HG03060 (cell line): ENCODE measurements around the gene MLLT1.

Experiments used
- ATAC-seq: cut with Tn5 transposase; IDR thresholded peaks from one replicate; pipeline ENCODE4 v1.9.1; 2021; ENCODE audit warnings: low read depth, moderate number of reproducible peaks; ENCODE audit not compliant: unreplicated experiment

Gene MLLT1

DNA sequence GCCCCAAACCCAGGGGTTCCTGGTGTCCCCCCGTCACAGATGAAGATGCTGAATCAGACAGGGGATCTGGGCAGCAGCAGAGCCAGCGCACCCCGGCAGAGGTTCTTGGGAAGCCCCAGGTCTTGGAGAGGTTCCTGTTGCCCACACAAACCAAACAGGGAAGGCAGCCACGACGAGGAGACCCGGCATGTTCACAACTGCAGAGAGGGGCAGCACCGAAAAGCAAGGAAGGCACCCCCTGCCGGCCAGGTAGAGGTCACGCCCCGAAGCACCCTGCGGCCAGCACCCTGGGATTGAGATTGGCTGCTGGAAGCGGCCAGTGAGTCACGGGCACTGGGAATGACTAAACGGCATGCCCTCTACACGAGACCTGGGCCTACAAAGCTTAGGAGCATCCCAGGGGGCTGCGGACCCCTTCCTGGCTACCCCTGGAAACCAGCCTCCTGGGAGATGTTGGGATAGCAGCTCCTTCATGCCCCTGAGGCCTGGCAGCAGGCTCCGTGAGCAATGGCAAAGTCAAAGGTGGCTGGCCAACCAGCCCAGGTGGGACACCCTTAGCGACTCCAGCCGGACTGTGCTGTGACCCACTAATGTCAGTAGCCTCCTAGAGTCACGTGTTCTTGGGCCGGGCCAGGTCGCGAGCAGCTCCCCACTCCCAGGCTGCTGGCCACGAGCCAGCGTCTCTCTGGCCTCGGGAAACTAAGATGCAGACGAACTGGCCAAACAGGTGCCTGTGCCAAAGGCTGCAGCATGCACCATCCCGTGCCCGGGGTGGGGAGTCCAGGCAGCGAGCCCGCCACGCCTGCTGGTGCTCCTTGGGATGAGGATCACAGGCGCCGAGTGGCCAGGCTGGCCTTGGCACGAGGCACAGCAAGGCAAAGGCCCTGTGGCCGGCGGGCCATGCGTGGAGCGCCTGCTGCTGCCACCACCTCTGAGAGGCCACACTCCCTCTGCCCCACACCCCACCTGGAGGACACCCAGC lies 43.2 kb downstream of the MLLT1 start:
- ATAC-seq, result no peak

DNA sequence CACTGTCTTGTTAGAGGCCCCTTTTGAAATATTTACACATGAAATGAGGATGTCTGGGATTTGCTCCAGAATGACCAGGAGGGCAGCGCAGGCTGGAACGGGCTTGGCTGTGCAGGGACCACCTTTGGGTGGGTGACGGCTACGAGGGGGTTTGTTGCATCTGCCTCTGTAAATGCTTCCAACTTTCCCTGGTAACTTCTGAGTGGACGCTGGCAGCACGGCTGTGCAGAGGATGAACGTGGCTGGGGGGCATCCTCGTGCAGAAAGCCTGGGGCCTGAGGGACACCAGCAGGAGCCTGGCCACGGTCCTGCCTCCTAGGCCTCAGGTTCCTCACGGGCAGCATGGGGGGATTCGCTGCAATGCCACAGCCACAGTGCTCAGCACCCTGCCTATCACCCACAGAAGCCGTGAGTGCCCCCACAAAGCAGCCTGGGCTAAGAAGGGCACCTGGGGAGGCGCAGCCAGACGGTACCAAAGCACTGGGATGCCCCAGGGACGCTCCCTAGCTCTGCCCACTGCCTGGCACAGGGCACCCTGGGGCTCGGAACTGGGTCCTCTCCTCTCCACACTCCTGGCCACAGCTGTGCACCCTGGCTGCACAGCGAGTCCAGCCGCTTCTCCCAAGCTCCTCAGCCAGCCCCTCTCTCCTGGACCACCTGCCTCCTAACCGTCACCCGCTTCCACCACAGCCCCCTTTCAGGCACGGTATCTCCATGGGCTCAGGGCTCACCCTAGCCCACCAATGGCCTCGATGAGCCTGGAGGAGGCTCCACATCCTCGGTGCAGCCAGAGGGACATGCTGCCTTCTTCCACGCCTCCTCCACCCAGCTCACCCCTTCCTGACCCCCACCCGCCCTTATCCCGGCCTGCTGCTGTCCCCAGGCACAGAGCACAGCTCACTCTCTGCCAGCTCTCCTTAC lies 44.5 kb downstream of the MLLT1 start:
- ATAC-seq, result no peak

DNA sequence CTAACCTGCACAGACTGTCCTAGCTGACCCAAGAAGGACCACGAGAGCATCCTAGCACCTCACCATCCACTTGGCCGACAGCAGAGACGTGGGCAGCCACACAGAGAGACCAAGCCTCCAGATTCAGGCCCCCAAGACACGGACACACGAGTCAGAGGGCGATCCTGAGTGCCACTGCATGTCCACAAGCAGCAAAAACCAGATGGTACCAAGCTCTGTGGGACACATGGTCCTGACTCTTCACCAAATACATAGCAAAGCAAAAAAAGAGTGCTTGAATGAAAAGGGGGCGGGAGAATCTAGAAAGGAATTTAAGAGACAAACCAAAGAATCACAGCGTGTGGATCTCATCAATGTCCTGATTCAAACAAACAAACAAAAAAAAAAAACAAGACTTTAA lies 45.2 kb downstream of the MLLT1 start:
- no peak for ATAC-seq

DNA sequence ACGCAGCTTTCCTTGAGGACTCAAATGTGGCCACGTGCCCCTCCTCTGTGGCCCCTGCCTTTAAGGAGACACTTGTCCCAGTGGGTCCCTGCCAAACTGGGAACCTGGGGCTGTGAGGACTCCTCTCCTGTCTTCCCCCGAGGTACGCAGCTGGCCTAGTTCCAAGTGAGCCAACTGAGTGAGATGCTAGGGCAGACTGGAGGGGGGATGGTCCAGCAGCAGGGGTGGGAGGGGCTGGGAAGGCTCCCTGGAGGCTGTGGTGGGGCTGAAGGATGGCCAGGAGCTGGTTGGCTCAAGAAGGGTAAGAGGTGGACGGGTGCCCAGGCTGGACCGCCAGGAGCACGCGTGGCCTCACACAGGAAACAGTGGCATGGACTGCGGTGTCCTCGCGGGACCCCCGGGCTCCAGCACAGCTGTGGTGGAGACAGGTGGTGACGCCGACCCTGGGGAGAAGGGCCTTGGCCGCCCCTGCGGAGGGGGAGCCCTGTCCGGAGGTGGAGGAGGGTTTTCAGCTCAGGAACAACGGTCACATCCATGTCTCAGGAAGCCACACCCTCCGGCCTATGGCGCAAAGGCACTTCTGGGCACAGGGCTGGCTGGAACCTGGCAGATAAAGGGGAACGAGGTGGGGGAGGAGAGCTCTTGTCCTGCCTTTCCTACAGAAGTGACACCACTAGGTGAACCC lies 45.8 kb downstream of the MLLT1 start:
- ATAC-seq, result no peak

DNA sequence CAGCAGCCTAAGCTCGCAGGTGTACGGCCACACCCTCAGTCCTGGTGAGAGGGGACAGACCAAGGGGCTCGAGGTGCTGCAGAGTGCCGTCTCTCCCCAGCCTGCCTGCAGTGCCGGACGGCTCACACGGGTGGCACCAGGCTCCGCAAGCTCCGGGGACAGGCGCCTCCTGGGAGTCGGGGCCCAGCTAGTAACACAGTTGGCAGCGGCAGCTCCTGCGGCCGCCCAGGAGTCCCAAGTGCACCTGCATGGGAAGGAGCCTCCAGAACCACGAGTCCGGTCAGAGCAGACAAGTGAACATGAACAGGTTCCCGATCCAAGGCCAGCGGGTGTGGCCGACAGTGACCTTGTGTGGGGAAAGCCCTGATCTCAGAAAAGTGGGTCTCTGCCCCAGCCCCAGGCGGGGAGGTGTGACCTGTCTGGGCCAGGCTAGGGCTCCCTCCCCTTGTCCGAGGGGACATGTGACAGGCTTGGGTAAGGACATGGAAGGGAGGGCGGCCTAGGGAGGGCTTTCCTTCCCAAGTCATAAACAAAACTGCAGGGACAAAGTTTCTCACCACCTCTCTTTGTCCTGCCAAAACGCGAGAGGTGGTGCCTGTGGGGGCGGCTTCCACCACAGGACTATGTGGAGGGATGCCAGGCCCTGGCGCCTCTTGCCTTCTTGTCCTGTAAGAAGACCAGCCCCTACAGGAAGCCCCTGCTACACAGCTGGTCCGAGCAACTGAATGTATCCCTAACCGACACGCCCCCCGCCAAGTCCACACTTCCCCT lies 46.5 kb downstream of the MLLT1 start:
- ATAC-seq, result no peak

DNA sequence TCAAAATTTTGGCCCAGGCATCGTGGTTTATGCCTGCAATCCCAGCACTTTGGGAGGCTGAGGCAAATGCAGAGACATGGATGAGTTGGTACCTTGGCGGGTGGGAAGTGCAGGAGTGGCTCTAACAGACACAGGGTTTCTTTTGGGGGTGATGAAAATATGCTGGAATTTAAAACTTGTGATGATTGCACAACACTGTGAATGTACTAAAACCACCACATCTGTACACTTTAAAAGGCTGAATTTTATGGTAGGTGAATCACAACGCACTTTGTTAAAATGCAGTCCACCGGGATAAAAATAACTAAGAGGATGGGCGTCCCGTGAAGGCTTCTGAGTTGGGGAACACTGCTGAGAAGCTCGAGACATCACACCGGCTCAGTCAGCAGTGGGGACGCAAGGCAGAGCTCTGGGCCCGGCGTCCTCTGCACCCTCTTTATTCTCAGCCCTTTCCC lies 47.1 kb downstream of the MLLT1 start:
- ATAC-seq, result no peak

DNA sequence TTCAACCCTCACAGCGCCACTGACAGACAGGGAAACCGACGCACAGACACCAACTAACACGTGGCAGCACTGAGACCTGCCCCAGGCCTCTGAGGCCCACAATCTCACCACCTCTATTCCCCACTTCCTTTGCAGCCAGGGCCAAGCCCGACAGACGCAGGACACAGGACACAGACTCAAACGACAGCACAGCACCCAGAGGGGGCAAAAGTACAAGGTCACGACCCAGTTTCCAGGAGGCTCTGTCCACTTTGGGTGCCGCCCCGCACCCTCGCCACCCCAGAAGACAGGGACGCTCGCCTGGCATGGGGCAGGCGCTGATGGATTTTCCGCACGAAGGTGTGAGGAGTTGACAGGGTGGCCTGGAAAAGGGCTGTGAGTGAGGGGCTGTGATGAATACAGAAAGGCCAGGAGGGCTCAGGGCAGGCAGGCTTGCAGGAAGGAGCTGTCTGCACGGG lies 48.8 kb downstream of the MLLT1 start:
- ATAC-seq, result no peak

DNA sequence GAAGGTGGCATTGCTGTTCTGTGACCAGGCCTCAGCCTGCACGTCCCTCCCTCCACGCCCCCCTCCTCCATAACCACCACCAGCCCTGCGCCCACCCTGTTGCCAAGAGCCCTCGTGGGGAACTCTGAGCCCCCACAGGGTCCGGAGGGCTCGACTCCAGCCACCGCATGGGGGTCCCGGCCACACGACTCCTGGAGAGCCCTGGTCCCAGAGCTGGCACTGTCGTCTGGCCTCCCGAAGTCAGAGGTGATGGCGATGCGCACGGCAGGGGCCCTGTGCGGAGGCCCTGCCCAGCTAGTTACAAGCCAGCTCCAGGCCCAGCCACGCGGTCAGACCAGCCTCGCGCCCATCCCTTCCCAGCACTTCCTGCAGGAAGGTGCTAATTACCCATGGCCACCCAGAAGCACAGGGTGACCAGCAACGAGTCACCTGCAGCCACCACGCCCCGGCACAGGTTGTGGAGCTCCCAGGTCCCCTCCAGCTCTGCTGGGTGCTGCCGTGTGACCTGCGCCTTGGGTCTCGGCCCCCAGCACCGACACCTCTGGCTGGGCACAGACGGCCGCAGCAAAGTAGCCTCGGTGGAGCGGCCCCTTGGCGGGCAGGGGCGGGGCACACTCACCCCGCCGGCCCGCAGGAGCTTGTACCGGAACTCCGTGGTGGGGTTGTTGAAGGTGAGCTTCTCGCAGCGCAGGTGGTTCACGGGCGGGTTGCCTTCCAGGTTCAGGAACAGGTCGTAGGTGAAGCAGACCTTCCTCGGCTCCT lies 49.6 kb downstream of the MLLT1 start:
- no peak for ATAC-seq

DNA sequence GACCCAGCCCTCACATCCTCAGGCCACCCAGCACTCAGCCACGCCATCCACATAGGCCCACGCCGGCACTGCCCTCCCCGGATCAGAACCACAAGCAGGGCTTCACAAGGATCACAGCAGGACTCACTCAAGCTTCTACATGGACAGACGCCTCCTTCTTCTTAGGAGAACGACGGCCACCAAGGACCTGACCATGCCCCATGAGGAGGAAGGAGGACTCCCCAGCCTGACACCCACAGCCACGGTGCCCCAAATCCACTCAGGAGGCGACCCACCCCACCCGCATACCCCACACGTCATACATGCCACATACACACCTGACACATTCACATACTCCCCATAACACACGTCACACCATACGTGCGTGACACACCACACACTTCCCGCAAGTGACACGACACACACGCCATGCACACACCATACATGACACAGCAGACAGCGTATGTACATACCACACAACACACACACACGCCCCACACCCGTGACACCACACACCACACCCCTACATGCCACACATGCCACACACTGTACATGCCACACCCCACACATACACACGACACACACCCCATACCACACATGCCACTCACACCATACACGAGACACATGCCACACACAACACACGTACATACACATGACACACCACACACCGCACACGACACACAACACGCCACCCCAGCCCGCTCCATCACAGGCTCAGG lies 50.4 kb downstream of the MLLT1 start:
- no peak for ATAC-seq

DNA sequence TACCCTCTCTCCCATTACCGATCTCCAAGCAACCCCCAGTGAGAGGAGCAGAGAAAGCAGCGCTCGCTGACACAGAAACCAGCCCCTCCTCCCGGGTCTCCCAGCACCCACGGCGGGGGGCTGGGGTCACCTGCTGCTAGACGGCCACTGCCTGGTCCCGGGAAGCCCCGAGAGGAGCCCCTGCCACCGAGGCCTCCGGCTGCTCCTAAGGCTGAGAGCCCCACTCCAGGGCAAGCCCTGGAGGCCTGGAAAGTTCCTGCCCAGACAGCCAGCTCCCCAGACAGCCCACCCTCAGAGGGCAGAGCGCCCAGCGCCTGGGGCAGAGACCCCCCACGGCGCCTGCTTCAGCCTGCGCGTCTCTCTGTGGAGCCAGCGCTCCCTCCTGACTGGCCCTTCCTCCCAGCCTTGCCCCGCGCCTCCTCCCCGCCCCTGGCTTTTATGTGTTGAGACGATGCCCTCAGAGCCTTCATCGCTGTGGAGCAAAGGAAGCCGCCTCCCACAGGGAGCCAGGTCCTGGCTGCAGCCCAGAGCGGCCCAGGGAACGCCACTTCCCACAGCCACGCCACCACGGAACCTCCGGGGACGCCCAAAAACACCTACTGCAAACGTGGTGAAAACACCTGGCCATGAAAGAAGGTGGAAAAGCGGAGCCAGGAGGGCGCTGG lies 51.1 kb downstream of the MLLT1 start:
- ATAC-seq, result no peak

DNA sequence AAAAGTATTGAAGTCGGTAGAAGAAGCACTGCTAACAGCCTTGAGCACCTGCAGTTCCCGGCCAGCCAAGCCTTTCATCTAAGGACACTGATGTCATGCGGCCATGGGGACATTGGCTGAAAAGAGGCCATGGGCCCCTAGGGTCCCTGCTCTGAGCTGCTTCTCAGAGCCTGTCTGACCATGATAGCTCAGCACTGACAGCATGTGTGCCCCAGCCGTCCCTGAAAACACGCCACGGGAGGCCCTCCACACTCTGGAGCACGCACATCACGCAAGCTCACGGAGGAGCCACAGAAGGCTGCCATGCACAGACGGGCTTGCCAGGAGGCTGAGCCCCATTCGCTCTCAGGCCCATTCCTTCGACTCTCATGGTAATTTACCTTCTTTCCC lies 51.8 kb downstream of the MLLT1 start:
- ATAC-seq, result no peak

DNA sequence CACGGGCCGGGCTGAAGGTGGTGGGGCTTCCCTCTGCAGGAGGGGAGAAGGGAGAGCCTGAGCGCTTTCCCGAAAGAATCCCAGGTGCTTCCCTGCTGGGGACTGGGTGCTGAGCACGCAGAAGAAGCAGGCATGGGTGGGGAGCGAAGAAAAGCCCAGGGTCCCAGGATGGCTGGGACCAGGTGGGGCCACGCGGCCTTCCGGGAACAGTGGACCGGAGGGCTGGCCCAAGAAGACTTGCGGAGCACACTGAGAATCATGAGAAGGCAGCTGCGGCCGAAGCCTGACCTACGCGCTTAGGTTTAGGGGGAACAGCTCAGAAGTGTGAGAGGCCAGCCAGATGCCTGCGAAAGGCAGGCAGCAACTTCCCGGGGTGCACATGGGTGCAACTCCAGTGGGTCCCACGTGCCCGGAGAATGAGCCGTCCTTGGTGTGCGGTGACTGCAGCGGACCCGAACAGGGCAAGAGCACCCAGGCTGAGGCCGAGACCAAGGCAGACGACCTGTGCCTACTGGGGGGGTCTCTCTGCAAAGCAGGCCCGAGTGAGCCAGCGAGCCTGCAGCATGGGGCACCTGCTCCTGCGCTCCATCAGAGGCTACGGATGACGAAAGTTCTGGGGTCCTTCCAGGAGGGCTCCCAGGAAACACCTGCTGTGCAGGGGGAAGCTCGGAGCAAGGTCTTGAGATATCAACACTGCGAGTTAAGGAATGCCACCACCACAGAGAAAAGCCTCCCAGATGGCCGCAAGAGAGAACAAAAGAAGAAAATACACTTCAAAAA lies 52.4 kb downstream of the MLLT1 start:
- ATAC-seq, result no peak

DNA sequence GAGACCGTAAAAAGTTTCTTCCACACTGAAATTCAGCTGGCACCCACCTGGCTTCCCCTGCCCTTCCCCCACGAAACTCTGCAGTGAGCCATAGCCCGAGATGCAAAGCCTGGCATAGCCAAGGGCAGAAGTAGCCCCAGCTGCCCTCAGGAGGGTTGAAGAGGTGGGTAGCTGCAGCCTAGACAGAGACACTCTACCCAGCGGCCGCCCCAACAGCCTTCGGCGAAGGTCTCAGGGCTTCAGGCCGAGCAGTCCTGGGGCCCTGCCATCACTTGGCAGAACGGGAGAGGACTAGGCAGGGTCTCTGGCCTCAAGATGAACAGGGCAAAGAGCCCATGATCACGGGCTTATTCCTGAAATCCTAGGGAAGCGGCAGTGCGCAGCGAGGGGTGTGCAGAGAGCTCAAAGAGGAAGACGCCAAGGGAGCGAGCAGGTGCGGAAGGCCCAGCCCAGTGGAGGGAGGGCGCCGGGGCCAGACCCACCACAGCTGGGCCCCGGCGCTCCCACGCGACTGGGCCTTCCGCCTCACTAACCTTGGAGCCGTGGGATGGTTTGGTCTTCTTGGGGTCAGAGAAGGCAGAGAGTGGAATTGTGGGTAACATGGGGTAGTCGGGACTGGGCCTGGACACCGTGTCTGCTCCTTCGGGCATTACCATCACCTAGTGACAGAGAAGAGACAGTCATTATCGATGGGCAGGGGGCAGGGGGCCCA lies 53.2 kb downstream of the MLLT1 start:
- ATAC-seq, result no peak

DNA sequence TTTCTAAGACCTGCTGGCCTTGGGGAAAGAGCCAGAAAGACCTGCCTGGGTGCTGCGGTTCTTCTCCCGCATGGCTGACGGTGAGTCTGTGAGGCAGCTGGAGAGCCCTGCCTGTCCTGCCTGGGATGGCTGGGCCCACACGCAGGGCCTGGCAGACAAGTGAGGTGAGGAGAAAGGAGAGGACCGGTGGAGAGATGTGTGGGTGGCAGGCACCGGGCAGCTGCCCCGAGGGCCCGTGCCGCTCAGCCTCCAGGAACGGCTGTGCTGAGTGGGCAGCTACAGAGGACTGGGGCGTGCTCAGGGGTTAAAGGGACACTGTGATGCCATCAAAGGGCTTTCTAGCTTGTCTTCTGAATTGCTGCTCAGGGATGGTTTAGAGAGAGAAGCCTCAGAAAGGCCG lies 53.8 kb downstream of the MLLT1 start:
- ATAC-seq, result no peak

DNA sequence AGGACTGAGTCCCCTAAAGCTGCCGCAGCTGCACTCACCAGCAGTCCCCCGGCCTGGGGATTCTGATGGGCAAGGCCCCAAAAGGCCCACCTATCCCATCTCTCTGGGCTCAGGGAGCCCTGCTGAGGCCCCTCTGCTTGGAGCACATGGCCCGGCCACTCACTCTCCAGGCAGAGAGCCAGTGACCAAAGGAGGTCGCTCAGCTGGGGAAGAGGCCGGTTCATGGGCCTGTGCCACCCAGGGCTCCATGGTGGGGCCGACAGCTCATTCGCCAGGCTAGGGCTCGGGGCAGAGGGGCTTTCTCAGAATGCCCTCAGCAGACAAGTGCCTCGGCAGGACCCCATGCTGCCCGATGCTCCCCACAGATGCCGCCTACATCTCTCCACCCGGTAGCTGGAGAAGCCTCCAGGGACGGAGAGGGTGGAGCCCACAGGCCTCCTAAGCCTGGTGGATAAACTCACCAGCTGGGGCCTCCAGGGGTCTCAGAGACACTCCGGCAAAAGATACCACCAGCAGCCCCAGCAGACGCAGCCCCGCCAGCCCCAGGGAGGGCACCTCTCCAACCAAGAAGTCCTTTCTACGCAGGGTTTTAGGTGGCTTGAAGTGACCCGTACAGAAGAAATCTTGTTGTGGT lies 54.4 kb downstream of the MLLT1 start:
- ATAC-seq, result no peak

DNA sequence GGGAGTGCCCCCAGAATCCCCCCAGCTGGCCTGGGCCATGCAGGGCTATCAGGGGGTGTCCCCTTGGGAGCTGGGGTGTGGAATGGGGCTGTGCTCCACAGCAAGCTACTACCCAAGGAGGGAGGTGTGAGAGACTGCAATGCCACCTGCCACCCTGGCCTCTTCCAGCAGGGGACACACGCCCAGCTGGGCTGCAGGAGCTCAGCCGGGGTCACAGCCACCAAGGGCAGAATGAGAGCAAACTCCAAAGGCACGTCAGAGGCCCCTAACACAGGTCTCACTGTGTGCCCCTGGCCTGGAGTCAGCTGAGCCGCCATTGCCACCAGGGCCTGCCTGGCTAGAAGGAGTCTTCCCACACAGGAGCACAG lies 55.5 kb downstream of the MLLT1 start:
- no peak for ATAC-seq
